H1 (cell line): ENCODE results near the gene PAWR. TPM values are rescaled to one million over a fixed set of nuclear protein-coding genes. Genes with fewer than 3 reads are reported as not detected.

Source experiments
- CTCF ChIA-PET: fragments of 300-600 bp; sonication (Branson Sonifier 250); formaldehyde crosslinking; loops from one replicate; lab custom pipeline; 2021; ENCODE audit not compliant: partially characterized antibody; lab: Charles Lee
- POLR2A ChIA-PET: fragments of 300-600 bp; sonication (Branson Sonifier 250); formaldehyde crosslinking; loops from one replicate; lab custom pipeline; 2021; ENCODE audit warnings: inconsistent platforms; ENCODE audit not compliant: partially characterized antibody; lab: Charles Lee
- DNase-seq, 2 experiments: peaks; one replicate each; pipeline versions ENCODE4 v3.0.0 to v3.0.0-alpha.2; 2010 to 2022; ENCODE audit warnings: low spot score in 2 of 2, low read depth in 1 of 2, mixed read lengths in 1 of 2
- FAIRE-seq: peaks from 2 replicates; lab custom pipeline; 2011; peaks lifted over from hg19 to GRCh38; lab: Jason Lieb, UNC
- H2AFZ ChIP-seq: 2 replicates; pipeline ENCODE4 v1.8.1; 2012; ENCODE audit warnings: low read length, inconsistent platforms
- H2AK5ac ChIP-seq: 2 replicates; pipeline ENCODE4 v1.6.1; 2013; ENCODE audit warnings: low read depth, low read length
- H2BK120ac ChIP-seq: replicated peaks from 2 replicates; pipeline ENCODE3; 2013; ENCODE audit warnings: low read depth, low read length, inconsistent platforms
- H2BK12ac ChIP-seq: 2 replicates; pipeline ENCODE4 v1.6.1; 2013; ENCODE audit warnings: low read depth, low read length
- H2BK15ac ChIP-seq: 2 replicates; pipeline ENCODE4 v1.6.1; 2013; ENCODE audit warnings: low read length
- H2BK20ac ChIP-seq: 2 replicates; pipeline ENCODE4 v1.6.1; 2013; ENCODE audit warnings: low read length
- H2BK5ac ChIP-seq: 2 replicates; pipeline ENCODE4 v1.6.1; 2013; ENCODE audit warnings: low read depth, low read length
- H3K14ac ChIP-seq: 2 replicates; pipeline ENCODE4 v1.6.1; 2013; ENCODE audit warnings: inconsistent platforms; ENCODE audit not compliant: insufficient read length
- H3K18ac ChIP-seq: 2 replicates; pipeline ENCODE4 v1.6.1; 2013; ENCODE audit warnings: low read length; ENCODE audit errors: extremely low read depth
- H3K23ac ChIP-seq: 2 replicates; pipeline ENCODE4 v1.6.1; 2013; ENCODE audit warnings: inconsistent platforms; ENCODE audit not compliant: insufficient read length
- H3K23me2 ChIP-seq: 2 replicates; pipeline ENCODE4 v1.6.1; 2013; ENCODE audit warnings: low read depth, low read length
- H3K27ac ChIP-seq: 2 replicates; pipeline ENCODE4 v1.6.1; 2011; ENCODE audit warnings: low read depth, low read length, inconsistent platforms
- H3K27me3 ChIP-seq, 4 experiments: replicated peaks in 1 of 4; 1 replicate in 1 of 4; 2 replicates in 3 of 4; pipeline versions ENCODE4 v1.6.1 to v1.8.1; 2011 to 2013; ENCODE audit warnings: low read length in 3 of 4, mild to moderate bottlenecking in 3 of 4, inconsistent platforms in 2 of 4, mixed read lengths in 2 of 4, moderate library complexity in 1 of 4; ENCODE audit not compliant: control insufficient read depth in 3 of 4, insufficient read depth in 3 of 4; ENCODE audit errors: extremely low read depth in 1 of 4
- H3K36me3 ChIP-seq, 4 experiments: 2 replicates each; pipeline versions ENCODE4 v1.6.1 to v1.8.1; 2011 to 2013; ENCODE audit warnings: mild to moderate bottlenecking in 4 of 4, low read length in 3 of 4, moderate library complexity in 2 of 4, control low read depth in 1 of 4, inconsistent platforms in 1 of 4; ENCODE audit not compliant: insufficient read depth in 4 of 4, control insufficient read depth in 2 of 4
- H3K4ac ChIP-seq: replicated peaks from 2 replicates; pipeline ENCODE3; 2013; ENCODE audit warnings: low read length, low read depth, mixed read lengths, inconsistent platforms; ENCODE audit not compliant: insufficient read length
- H3K4me1 ChIP-seq, 4 experiments: replicated peaks in 1 of 4; 1 replicate in 1 of 4; 2 replicates in 3 of 4; pipeline versions ENCODE4 v1.6.1 to v1.8.1; 2011 to 2013; ENCODE audit warnings: low read length in 3 of 4, inconsistent platforms in 2 of 4, mixed read lengths in 1 of 4; ENCODE audit not compliant: insufficient read depth in 4 of 4, control insufficient read depth in 3 of 4
- H3K4me2 ChIP-seq, 2 experiments: 2 replicates each; pipeline versions ENCODE4 v1.6.1 to v1.8.1; 2011 to 2013; ENCODE audit warnings: low read depth in 2 of 2, low read length in 2 of 2, control low read depth in 1 of 2, inconsistent platforms in 1 of 2, mild to moderate bottlenecking in 1 of 2; ENCODE audit not compliant: insufficient read depth in 1 of 2
- H3K4me3 ChIP-seq, 4 experiments: fragments of 200-600, 300-600 bp in 1 of 4; sonication (generic), shearing (Covaris generic), sonication (Bioruptor Twin) in 1 of 4; 2 replicates each; pipeline versions ENCODE4 v1.5.1 to v1.8.1; 2011 to 2016; ENCODE audit warnings: low read length in 4 of 4, low read depth in 3 of 4, control low read depth in 2 of 4, inconsistent platforms in 2 of 4, mild to moderate bottlenecking in 2 of 4, mixed read lengths in 1 of 4, moderate library complexity in 1 of 4; ENCODE audit not compliant: insufficient read depth in 2 of 4; ENCODE audit errors: extremely low read depth in 1 of 4
- H3K56ac ChIP-seq: replicated peaks from 2 replicates; pipeline ENCODE3; 2013; ENCODE audit warnings: low read depth, mild to moderate bottlenecking, mixed read lengths, low read length, inconsistent platforms; ENCODE audit not compliant: insufficient read length
- H3K79me1 ChIP-seq: 2 replicates; pipeline ENCODE4 v1.6.1; 2013; ENCODE audit warnings: low read depth, low read length, control low read depth
- H3K79me2 ChIP-seq, 2 experiments: 2 replicates each; pipeline versions ENCODE4 v1.6.1 to v1.8.1; 2012 to 2013; ENCODE audit warnings: low read length in 2 of 2, mild to moderate bottlenecking in 2 of 2, inconsistent platforms in 1 of 2; ENCODE audit not compliant: insufficient read depth in 2 of 2, control insufficient read depth in 1 of 2
- H3K9ac ChIP-seq, 4 experiments: replicated peaks in 1 of 4; 1 replicate in 1 of 4; 2 replicates in 3 of 4; pipeline versions ENCODE4 v1.6.1 to v1.8.1; 2011 to 2013; ENCODE audit warnings: low read depth in 3 of 4, low read length in 3 of 4, control low read depth in 2 of 4, mild to moderate bottlenecking in 2 of 4, moderate library complexity in 2 of 4, inconsistent platforms in 1 of 4; ENCODE audit errors: extremely low read depth in 1 of 4
- H3K9me3 ChIP-seq, 2 experiments: 2 replicates each; pipeline versions ENCODE4 v1.6.1 to v1.8.1; 2012 to 2013; ENCODE audit warnings: mild to moderate bottlenecking in 2 of 2, moderate library complexity in 2 of 2, control low read depth in 1 of 2, inconsistent platforms in 1 of 2, low read depth in 1 of 2, low read length in 1 of 2, mixed read lengths in 1 of 2; ENCODE audit not compliant: insufficient read depth in 2 of 2
- H4K20me1 ChIP-seq, 2 experiments: replicated peaks in 1 of 2; 2 replicates each; pipeline versions ENCODE3 to v1.8.1; 2011 to 2013; ENCODE audit warnings: inconsistent platforms in 2 of 2, low read length in 2 of 2, mild to moderate bottlenecking in 1 of 2; ENCODE audit not compliant: insufficient read depth in 2 of 2, control insufficient read depth in 1 of 2
- H4K5ac ChIP-seq: 2 replicates; pipeline ENCODE4 v1.6.1; 2013; ENCODE audit warnings: low read length, low read depth, mixed read lengths, inconsistent platforms; ENCODE audit not compliant: insufficient read length
- H4K8ac ChIP-seq: 2 replicates; pipeline ENCODE4 v1.8.0; 2013; ENCODE audit warnings: mild to moderate bottlenecking, moderate library complexity, low read length, inconsistent platforms; ENCODE audit not compliant: insufficient read depth; ENCODE audit errors: extremely low read depth
- H4K91ac ChIP-seq: replicated peaks from 2 replicates; pipeline ENCODE3; 2013; ENCODE audit warnings: low read length, mixed read lengths, inconsistent platforms; ENCODE audit not compliant: insufficient read length
- CBX5 ChIP-seq: fragments of 300-800, 300-1000 bp; sonication (generic); IDR thresholded peaks from 2 replicates; pipeline ENCODE4 v1.7.1; 2016; ENCODE audit warnings: antibody characterized with exemption, low read length, low read depth
- HDAC2 ChIP-seq, 2 experiments: fragments of 300-600 bp in 1 of 2; sonication (generic) in 1 of 2; IDR thresholded peaks; 2 replicates each; pipeline ENCODE4 v1.6.1; 2011 to 2012; ENCODE audit warnings: low read depth in 2 of 2, low read length in 2 of 2, mild to moderate bottlenecking in 2 of 2, moderate library complexity in 2 of 2, borderline replicate concordance in 1 of 2, inconsistent platforms in 1 of 2
- KDM1A ChIP-seq: fragments of 200-600, 300-600 bp; sonication (generic); IDR thresholded peaks from 2 replicates; pipeline ENCODE4 v1.7.1; 2016; ENCODE audit warnings: mild to moderate bottlenecking, low read length, borderline replicate concordance
- SP2 ChIP-seq: IDR thresholded peaks from 2 replicates; pipeline ENCODE4 v1.6.1; 2012; ENCODE audit warnings: mild to moderate bottlenecking, low read length, inconsistent platforms
- SP4 ChIP-seq: IDR thresholded peaks from 2 replicates; pipeline ENCODE4 v1.6.1; 2012; ENCODE audit warnings: low read length, inconsistent platforms
- WGBS, 2 experiments: shearing (Covaris generic) in 1 of 2; methylation state at CpG; one replicate each; pipeline versions ENCODE4 v1.1.6 to v1.1.7; 2013 to 2015; ENCODE audit warnings: low lambda C conversion rate in 2 of 2, mixed read lengths in 2 of 2, inconsistent platforms in 1 of 2, low coverage in 1 of 2, missing lambda C conversion rate in 1 of 2; ENCODE audit not compliant: insufficient replicate concordance in 2 of 2, insufficient coverage in 1 of 2, insufficient read length in 1 of 2; ENCODE audit errors: extremely low coverage in 1 of 2, missing lambda C conversion rate in 1 of 2; 5-methylcytosine and 5-hydroxymethylcytosine counted together
- polyA plus RNA-seq, 7 experiments: library from polyadenylated mRNA; depleted of rRNA in 3 of 7; stranded (reverse) in 5 of 7; unstranded in 2 of 7; fragments of >200 nt in 5 of 7; fragments of 200-250 nt in 2 of 7; gene quantifications; 1 replicate in 5 of 7; 2 replicates in 1 of 7; 4 replicates in 1 of 7; pipeline versions ENCODE4 v1.2.1 to v1.2.3, GENCODE V29; 2011 to 2013; ENCODE audit warnings: missing spikeins in 2 of 7, mixed read lengths in 2 of 7
- total RNA-seq: library from RNA; stranded (reverse); fragmentation: NEBNext Ultra II Directional; extraction: Animal tissue kit (Norgen Biotek cat#: 25700); gene quantifications from 2 replicates; pipeline ENCODE4 v1.2.1, GENCODE V29; 2021
- TF ChIP-seq, protein P1 (sequence below): IDR thresholded peaks from 2 replicates; pipeline ENCODE4 v1.6.1; 2011; ENCODE audit warnings: low read depth, mild to moderate bottlenecking, low read length; ENCODE audit not compliant: insufficient read depth

PAWR gene
- total and polyA plus RNA-seq, 2 of the 8 experiments (the other 6 are each of a cell fraction or from before 2014, with no cell fraction given) = 28.3 to 327 TPM

DNA sequence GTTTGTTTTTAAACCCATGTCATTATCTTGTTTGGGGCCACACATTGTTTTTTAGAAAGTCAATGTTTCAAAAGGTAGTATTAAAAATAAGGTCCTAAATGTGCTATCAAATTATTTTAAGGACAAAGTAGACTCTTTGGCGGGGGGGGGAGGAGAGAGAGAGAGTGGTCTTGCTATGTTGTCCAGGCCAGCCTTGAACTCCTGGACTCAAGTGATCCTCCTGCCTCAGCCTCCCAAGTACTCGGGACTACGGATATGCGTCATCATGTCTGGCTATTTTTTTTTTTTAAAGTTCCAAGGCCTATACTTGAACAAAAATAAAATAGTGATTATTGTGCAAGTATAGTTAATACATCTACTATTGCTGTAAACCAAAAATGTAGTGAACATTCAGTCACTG is 26.2 kb downstream of the PAWR start:
- peaks cover 4 to 8% of the 10 kb centered on the region in 2 experiments for H4K20me1 ChIP-seq
- H3K56ac ChIP-seq = no peak overlapping the region
- H2BK20ac ChIP-seq = no peak overlapping the region
- H3K4me3 ChIP-seq = no peak overlapping the region
- no peak overlapping the region for H4K5ac ChIP-seq
- no peak overlapping the region for H4K91ac ChIP-seq
- peaks cover 0 to 8% (median 3%) of the 10 kb centered on the region in 4 experiments; a peak in 2 of 7 replicates for H3K4me1 ChIP-seq
- H3K14ac ChIP-seq = no peak overlapping the region
- no peak for DNase-seq
- H3K9me3 ChIP-seq = no peaks in the 10 kb centered on the region
- no peak overlapping the region for H3K4me2 ChIP-seq
- peaks cover 17 to 100% of the 10 kb centered on the region in 2 experiments for H3K79me2 ChIP-seq
- no peak overlapping the region for H2BK15ac ChIP-seq
- H3K79me1 ChIP-seq = no peaks in the 10 kb centered on the region
- H3K23ac ChIP-seq = no peak overlapping the region
- no peak overlapping the region for H3K27ac ChIP-seq
- H3K4ac ChIP-seq = no peak overlapping the region
- CTCF ChIA-PET = no interaction called here
- no peak overlapping the region for H2AK5ac ChIP-seq
- POLR2A ChIA-PET = interaction anchor here (1.6 kb wide), 1 partner anchor 9 kb away, joined by 5 read pairs; no protein-coding TSS in a partner anchor
- no peak overlapping the region for H2BK12ac ChIP-seq
- H3K18ac ChIP-seq = no peak overlapping the region
- H2BK5ac ChIP-seq = no peak overlapping the region
- H3K27me3 ChIP-seq = no peaks in the 10 kb centered on the region
- no peak for TF ChIP-seq SP4
- TF ChIP-seq KDM1A = no peak
- TF ChIP-seq, protein P1, sequence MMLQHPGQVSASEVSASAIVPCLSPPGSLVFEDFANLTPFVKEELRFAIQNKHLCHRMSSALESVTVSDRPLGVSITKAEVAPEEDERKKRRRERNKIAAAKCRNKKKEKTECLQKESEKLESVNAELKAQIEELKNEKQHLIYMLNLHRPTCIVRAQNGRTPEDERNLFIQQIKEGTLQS = no peak
- no peak for TF ChIP-seq HDAC2 (IDR thresholded peaks at IDR 0.05; ENCODE audit: borderline replicate concordance in 1 of 2, low read depth in 2 of 2, low read length in 2 of 2)
- no peak for TF ChIP-seq SP2
- no peak for TF ChIP-seq CBX5
- no peak overlapping the region for H3K9ac ChIP-seq
- peaks cover 0 to 26% (median 7%) of the 10 kb centered on the region in 4 experiments; a peak in 4 of 8 replicates for H3K36me3 ChIP-seq
- FAIRE-seq = no peak
- no peaks in the 10 kb centered on the region for H3K23me2 ChIP-seq
- H4K8ac ChIP-seq = no peak overlapping the region
- no peak overlapping the region for H2BK120ac ChIP-seq
- WGBS, 2 experiments = 96% methylated on average over 4 of the region's 4 CpGs; no CpG with 5 or more reads in 1 of the 2 experiments
- no peak overlapping the region for H2AFZ ChIP-seq
